ENCODE results near the gene ENC1.

- TF ChIP-seq EZH2phosphoT487 (IDR thresholded peaks at IDR 0.05; ENCODE audit: insufficient read depth, low read depth), result no peak
- no peak for TF ChIP-seq EZH2 (IDR thresholded peaks at IDR 0.05; ENCODE audit: insufficient read depth, poor library complexity, severe bottlenecking)
These were observed 61.3 kb downstream of the ENC1 start for GRCh38 chr5:74579215-74579614.
